ENCODE results near the gene GUCY1A2. TPM values are rescaled to one million over a fixed set of nuclear protein-coding genes. Genes with fewer than 3 reads are reported as not detected.

Gene GUCY1A2
- total and polyA plus RNA-seq, 2 donors (not counting 1 experiment from before 2014, with no cell fraction given), result not detected

GRCh38 chr11:107014871-107015270 is 3.4 kb downstream of the GUCY1A2 start:
- Histone ChIP-seq H2AFZ (ENCODE audit: insufficient read depth, low read depth, low read length, poor library complexity, severe bottlenecking) (no peak overlapping the region), H3K36me3 (replicated peaks in 1 of 2; ENCODE audit: control extremely low read depth in 1 of 2, control insufficient read depth in 1 of 2, extremely low read depth in 1 of 2, insufficient read depth in 2 of 2, low read length in 1 of 2) (no peaks in the 10 kb centered on the region), H3K4me2 (replicated peaks; ENCODE audit: low read depth, low read length, poor library complexity, severe bottlenecking) (no peak overlapping the region), H3K4me3 (ENCODE audit: control extremely low read depth in 1 of 5, extremely low read depth in 1 of 5, insufficient read depth in 1 of 5, low read depth in 2 of 5, low read length in 4 of 5) (no peak overlapping the region), H3K79me2 (ENCODE audit: control insufficient read depth, insufficient read depth, low read length) (no peaks in the 10 kb centered on the region), H4K20me1 (ENCODE audit: control insufficient read depth, insufficient read depth, low read length, poor library complexity, severe bottlenecking) (no peaks in the 10 kb centered on the region), H3K27me3 (replicated peaks in 1 of 4; ENCODE audit: control extremely low read depth in 1 of 4, control insufficient read depth in 3 of 4, insufficient read depth in 4 of 4, low read length in 3 of 4) (peaks cover 0 to 25% (median 20%) of the 10 kb centered on the region in 4 experiments), H3K4me1 (ENCODE audit: control insufficient read depth in 2 of 2, insufficient read depth in 2 of 2, low read length in 2 of 2) (no peaks in the 10 kb centered on the region), H3K9ac (ENCODE audit: low read length) (no peak overlapping the region), H3K9me3 (ENCODE audit: control extremely low read depth in 1 of 3, control insufficient read depth in 2 of 3, insufficient read depth in 1 of 3, low read length in 2 of 3) (no peaks in the 10 kb centered on the region), H3K27ac (ENCODE audit: low read length in 2 of 2) (no peak overlapping the region)
- H3K27me3 Mint-ChIP-seq, result peaks cover 32% of the 10 kb centered on the region
- no peak overlapping the region for H3K4me3 Mint-ChIP-seq
- ChIA-PET POLR2A (no interaction called here), CTCF (no interaction called here)
- intact Hi-C loops (cut with micrococcal nuclease), result no loop called here
- no peaks in the 10 kb centered on the region for H3K9me3 Mint-ChIP-seq (ENCODE audit: insufficient read depth)
- ATAC-seq (ENCODE audit: low read depth), result no peak
- no peak for TF ChIP-seq CTCF (IDR thresholded peaks at IDR 0.05)
- TF ChIP-seq EZH2 (IDR thresholded peaks at IDR 0.05; ENCODE audit: borderline replicate concordance, insufficient read depth, low read depth, low read length, poor library complexity, severe bottlenecking), result no peak
- WGBS (ENCODE audit: insufficient coverage), result no CpG with 5 or more reads among the region's 1 CpG
- DNase-seq, result no peak
- no peak overlapping the region for H3K27ac Mint-ChIP-seq
- peaks cover 13% of the 10 kb centered on the region for H3K4me1 Mint-ChIP-seq

- intact Hi-C loops (cut with micrococcal nuclease), result no loop called here
- H2AFZ ChIP-seq (ENCODE audit: insufficient read depth, low read depth, low read length, poor library complexity, severe bottlenecking), result no peak overlapping the region
Measured at GRCh38 chr11:107011977-107012376, 6.3 kb downstream of the GUCY1A2 start.

More at GRCh38 chr11:107011977-107012376, 6.3 kb downstream of the GUCY1A2 start:
- ATAC-seq (ENCODE audit: low read depth) (no peak), DNase-seq (no peak)
- Histone ChIP-seq H3K27ac (ENCODE audit: low read length in 2 of 2) (no peak overlapping the region), H3K9me3 (ENCODE audit: control extremely low read depth in 1 of 3, control insufficient read depth in 2 of 3, insufficient read depth in 1 of 3, low read length in 2 of 3) (no peaks in the 10 kb centered on the region), H3K4me3 (ENCODE audit: control extremely low read depth in 1 of 5, extremely low read depth in 1 of 5, insufficient read depth in 1 of 5, low read depth in 2 of 5, low read length in 4 of 5) (no peak overlapping the region), H3K4me2 (replicated peaks; ENCODE audit: low read depth, low read length, poor library complexity, severe bottlenecking) (no peak overlapping the region), H3K4me1 (ENCODE audit: control insufficient read depth in 2 of 2, insufficient read depth in 2 of 2, low read length in 2 of 2) (no peaks in the 10 kb centered on the region), H3K27me3 (replicated peaks in 1 of 4; ENCODE audit: control extremely low read depth in 1 of 4, control insufficient read depth in 3 of 4, insufficient read depth in 4 of 4, low read length in 3 of 4) (peaks cover 0 to 18% (median 5%) of the 10 kb centered on the region in 4 experiments), H3K9ac (ENCODE audit: low read length) (no peak overlapping the region), H3K36me3 (replicated peaks in 1 of 2; ENCODE audit: control extremely low read depth in 1 of 2, control insufficient read depth in 1 of 2, extremely low read depth in 1 of 2, insufficient read depth in 2 of 2, low read length in 1 of 2) (no peaks in the 10 kb centered on the region), H3K79me2 (ENCODE audit: control insufficient read depth, insufficient read depth, low read length) (no peaks in the 10 kb centered on the region), H4K20me1 (ENCODE audit: control insufficient read depth, insufficient read depth, low read length, poor library complexity, severe bottlenecking) (no peaks in the 10 kb centered on the region)
- WGBS (ENCODE audit: insufficient coverage), result no CpG with 5 or more reads among the region's 2 CpGs
- POLR2A ChIA-PET, result no interaction called here
- Mint-ChIP-seq H3K27ac (no peak overlapping the region), H3K4me3 (no peak overlapping the region), H3K27me3 (peaks cover 21% of the 10 kb centered on the region), H3K4me1 (peaks cover 4% of the 10 kb centered on the region), H3K9me3 (ENCODE audit: insufficient read depth) (peaks cover 2% of the 10 kb centered on the region)
- CTCF ChIA-PET, result no interaction called here
- TF ChIP-seq EZH2 (IDR thresholded peaks at IDR 0.05; ENCODE audit: borderline replicate concordance, insufficient read depth, low read depth, low read length, poor library complexity, severe bottlenecking) (no peak), CTCF (IDR thresholded peaks at IDR 0.05) (no peak)

All from B cell (primary cell).